NOMO-1 treated with dmso at 0.1 percent for 144 hours (cell line): Measurements from ENCODE around the gene SYT1.

Experiments used
- DNase-seq: peaks from one replicate; lab custom pipeline; 2025; ENCODE audit not compliant: unreplicated experiment; lab: John Stamatoyannopoulos, UW

The SYT1 gene

DNA sequence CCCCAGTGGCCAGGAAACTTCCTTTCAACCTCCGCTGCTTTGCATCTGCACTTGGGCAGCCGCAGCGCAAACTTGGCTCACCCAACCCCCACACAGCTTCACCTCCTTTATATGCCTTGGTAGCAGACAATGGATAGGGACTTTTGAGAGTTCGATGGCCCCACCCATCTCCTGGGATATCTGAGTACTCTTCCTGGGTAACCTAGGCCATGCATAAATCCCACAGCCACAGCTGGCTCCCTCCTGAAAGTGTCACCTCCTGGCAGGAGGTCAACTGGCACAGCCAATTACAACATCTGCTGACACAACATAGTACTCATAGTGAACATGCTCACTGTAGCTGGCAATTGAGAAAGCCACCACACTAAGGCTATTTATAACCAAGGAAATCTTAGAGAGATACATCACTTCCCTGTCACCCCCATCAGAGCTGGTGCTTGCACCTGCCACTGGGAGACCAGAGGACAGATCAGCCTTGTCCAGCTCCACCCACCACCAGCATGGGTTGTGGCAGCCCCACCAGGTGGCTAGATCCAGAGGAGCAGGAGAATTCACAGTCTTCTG is 410.0 kb downstream of the SYT1 start:
- DNase-seq = no peak

DNA sequence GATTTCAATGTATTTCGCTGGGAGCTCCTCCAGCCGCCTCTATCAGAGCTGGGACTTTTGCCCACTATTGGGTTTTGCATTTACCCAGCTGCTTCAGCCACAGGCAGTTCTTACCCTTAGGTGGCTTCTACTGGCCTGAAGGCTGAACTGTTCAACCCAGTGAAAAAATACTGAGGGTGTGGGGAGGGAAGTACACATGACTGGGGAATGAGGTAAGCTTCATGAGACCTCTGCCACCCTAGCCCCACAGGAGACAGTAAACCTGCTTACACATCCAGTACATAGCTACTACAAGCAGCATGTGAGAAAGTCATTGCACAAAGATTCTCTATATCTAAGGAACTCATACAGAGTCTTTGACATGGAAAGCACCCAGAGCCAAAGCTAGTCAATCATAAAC is 411.1 kb downstream of the SYT1 start:
- DNase-seq = no peak

DNA sequence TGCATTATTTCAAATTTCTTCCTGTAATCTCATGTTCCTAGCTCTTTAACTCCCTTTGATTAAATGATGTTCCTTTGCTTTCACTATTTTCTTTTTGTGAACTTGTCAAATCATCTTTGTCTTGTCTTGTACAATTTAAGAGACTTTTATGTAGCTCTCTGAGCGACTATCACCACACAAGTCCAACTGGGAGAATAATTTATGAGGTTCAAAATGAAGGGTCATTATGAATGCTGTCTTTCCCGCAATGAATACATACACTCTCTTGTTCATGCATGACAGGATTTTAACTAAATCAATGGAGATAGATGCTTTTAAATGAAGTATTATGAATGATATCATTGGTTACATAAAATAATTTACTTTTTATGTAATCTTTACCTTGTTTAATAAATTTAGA is 418.8 kb downstream of the SYT1 start:
- no peak for DNase-seq

DNA sequence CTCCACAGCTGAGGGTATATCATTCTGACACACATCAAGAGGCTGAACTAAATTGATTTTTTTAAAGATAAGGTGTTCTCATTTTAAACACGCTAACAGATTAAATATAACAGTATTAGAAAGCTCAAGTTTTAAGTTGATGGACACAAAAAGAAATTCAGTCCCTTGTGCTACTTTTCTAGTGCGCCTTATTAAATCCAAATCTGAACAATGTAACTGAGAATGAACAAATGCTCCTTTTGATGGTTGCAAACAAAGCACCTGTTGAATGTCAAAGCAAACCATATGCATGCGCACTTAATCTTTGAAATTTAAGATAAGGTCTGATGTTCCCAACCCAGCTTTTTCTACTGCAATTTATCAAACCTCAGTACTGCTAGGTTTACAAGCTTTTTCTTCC is 424.3 kb downstream of the SYT1 start:
- DNase-seq = no peak

DNA sequence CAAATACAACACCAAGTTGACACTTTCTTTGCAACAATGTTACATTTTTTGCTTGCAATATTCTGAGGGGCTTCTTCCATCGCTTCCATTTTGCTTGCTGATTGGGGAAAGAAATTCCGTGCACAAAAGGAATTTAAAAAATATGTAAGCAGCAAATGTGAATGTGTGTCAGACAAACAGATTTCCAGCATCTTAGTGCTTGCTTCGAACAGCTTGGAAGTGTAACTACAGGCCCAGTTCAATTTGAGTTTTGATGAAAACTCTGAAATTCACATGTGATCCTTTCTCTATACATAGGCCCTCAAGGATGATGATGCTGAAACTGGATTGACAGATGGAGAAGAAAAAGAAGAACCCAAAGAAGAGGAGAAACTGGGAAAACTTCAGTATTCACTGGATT is 427.1 kb downstream of the SYT1 start:
- DNase-seq = no peak

DNA sequence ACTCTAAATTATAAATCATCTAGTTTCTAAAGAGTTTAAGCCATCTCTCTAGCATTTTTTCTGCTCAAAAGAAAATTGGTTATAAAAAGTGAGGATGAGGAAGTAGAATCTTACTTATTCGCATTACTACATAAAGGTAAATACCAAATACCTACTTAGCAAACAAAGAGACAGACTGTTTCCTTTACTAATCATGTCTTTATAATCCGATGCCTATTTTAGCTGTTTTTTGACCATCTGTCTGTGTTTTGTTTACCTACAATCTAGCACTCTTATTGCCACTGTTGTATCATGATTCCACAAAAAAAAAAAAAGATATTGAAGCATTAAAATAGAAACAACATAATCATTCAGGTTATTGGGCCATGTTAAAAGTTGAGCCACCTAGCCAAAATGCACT is 430.0 kb downstream of the SYT1 start:
- no peak for DNase-seq

DNA sequence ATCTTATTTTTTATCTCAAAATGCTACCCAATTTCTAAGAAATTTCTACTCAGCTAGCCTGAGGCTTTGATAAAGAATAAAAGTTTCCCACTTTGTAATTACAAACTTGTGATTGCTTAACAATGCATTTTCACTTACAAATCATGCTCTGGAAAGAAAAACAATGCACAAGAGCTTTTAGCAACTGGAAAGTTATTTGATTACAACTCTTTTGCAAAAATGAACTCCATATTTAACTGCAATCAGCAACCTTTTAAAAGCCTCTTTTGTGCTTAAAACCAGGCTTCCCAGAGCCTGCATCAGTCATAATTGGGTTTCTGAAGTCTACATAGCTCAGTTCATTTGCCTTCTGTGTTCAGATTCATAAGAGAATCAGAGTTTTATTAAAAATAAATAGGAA is 431.0 kb downstream of the SYT1 start:
- DNase-seq = no peak

DNA sequence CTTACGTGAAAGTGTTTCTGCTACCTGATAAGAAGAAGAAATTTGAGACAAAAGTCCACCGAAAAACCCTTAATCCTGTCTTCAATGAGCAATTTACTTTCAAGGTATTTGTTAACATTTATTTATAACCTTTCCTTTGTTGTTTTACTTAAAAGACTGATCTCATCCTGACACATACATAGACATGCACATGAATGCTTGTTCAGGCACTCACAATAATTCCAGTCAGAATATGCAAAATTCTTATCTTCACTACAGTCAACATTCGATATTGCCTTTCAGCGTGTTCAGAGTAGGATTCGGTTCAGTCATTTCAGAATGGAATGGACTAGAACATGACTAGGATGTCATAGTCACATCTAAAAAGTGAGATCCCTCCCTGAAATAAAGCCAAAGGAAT is 431.6 kb downstream of the SYT1 start:
- DNase-seq = no peak

DNA sequence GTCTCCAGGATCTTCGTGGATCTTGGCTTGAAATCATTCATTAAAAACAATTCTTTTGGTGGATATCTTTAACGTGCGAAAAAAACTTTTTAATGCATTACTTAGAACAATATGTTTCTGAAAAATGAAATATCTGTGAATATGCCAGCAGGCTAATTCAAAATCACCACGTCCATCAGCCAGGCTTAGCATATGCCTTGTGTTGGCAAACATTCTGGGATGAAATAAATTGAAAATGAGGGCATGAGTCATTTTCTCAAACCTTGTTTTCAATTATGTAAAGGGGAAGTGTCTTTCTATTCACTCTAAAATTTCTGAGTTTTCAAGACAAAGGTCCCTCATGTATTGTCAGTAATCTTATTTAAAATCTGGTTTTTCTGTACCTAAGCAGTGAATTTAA is 432.3 kb downstream of the SYT1 start:
- DNase-seq = no peak

DNA sequence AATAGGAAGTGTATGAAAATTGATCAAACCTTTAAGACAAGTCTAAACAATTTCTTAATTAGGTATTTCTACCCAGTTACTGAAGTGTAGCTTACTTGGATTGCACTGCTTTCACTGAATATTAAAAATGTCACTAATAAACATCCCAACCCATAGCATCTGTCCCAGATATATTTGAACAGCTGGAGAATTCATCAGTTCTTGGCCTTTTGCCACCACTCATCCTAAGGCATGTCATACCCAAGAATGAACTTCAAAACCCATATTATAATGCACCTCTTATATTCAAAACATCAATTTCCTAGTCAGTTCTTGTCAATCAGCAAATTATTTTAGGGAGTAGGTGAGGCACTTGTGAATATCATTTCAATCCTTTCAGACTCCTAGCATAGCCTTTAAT is 433.9 kb downstream of the SYT1 start:
- DNase-seq = no peak

DNA sequence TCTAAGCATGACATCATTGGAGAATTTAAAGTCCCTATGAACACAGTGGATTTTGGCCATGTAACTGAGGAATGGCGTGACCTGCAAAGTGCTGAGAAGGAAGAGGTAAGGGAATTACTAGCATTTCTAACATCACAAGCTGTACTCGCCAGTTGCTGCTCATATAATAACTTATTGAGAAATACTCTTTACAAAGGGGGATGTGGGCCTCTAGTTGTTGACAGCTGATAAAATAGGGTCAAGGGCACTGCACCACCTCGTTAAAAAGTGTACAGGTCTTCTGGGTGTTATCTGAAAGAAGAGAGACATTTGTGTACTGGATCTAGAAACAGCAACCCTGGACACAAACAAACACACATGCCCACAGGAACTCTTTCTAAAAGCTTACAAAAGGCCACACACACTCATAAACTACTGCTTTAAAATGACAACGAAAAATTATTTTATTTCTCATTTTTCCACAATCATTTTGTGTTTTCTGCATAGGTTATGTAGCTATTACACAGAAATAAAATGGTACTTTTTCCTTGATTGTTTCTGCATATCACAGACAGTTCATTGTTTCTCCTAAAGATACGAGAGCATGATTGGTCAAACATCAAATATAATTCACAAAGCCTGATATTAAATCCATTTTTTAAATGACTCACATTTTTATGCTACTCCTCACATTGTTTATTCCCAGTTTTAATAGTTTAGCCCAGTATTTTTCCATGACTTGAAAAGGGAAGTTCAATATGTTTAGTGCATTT is 435.0 kb downstream of the SYT1 start:
- DNase-seq = no peak

DNA sequence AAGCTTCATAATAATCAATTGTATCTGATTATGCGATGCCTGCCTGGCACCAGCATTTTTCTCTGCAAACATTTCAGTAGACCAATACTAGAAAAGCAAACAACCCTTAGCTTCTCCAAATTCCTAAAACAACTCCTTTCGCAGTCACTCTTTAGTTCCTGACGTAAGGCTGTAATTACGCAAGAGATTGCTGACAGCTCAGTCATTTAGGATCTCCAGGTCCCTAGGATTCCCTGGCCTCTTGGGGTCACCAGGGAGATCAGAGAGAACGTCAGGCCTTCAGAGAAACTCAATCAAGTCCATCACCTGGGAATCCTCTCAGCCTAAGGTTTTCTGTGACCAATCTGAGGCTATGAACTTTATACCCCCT is 435.6 kb downstream of the SYT1 start:
- no peak for DNase-seq

DNA sequence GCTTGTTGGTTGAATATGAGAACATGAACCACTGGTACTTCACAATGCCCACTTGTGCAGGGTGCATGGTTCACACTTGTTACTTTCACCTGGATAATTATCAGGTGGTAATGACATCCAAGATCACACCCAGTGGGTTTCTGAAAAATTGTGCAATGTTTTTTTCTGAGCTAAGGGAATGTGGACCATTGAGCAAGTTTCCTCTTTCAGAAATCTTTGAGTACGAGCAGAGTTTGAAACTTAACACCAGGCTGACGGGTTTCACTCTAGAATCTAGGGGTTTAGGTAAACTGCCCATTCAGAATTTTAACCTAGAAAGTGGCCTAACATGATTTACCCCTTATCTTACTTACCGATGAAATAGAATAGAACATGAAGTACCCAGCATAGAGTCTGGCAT is 436.6 kb downstream of the SYT1 start:
- no peak for DNase-seq

DNA sequence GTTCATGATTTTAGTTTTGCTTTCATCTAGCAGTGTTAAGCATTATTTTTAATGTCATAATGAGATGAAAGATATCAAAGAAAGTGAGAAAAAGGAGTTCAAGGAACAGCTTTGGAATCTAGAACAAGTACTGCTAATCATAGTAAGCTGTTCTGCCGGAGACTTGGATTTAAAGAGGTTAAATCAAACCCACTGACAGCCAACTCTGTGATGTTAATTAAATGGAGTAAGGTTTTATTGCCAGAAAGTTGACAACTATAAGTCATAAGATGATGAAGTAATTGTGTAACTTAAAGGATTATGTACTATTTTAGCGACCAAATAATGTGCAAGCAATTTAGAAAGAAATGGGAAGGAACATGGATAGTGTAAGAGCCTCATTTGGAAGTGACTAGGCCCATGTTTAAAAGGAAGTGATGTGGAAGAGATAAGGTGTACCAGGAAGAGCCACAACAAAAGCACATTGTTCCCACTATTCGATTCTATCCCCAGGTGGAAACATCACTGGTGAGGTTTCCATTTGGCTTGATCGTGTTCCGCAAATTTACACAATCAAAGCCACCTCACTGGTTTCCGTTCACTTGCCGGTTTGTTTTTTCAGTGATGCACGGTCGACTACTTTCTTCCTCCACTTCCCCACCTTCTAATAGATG is 437.7 kb downstream of the SYT1 start:
- no peak for DNase-seq

DNA sequence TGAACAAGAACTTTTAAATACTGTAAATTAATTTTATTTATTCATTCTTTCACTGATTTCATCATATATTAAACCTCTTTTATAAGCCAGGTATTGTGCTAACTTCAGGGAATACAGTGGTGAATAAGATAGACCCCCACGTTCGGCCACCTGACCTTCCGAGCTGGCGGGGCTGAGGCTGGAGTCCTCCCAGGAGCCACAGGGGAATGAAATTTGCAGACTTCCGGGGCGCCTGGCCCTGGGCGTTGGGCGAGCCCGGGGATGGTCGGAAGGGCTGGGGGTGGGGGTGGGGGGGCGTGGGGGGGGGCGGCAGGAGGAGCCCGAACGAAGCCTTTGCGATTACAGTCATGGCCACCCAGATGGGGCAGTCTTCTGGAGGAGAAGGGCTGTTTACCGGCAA is 442.8 kb downstream of the SYT1 start:
- no peak for DNase-seq

DNA sequence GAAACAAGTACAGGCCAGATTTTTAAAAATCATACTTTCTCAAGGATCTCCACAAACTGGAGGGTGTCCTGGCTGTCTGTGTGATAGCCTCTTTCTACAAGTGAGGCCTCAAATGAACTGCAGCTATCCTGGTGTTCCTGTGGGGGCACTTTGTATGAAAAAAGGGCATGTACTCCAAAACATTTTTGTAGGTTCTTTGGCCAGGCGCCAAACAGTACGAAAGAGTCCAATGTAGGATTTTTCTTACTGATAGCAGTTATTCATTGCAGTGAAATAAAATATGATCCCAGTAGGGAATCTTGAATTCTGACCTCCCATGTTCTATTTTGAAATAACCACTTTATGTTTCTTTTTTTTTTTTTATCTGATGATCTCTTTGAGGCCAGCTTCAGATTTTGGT is 444.5 kb downstream of the SYT1 start:
- DNase-seq = no peak

DNA sequence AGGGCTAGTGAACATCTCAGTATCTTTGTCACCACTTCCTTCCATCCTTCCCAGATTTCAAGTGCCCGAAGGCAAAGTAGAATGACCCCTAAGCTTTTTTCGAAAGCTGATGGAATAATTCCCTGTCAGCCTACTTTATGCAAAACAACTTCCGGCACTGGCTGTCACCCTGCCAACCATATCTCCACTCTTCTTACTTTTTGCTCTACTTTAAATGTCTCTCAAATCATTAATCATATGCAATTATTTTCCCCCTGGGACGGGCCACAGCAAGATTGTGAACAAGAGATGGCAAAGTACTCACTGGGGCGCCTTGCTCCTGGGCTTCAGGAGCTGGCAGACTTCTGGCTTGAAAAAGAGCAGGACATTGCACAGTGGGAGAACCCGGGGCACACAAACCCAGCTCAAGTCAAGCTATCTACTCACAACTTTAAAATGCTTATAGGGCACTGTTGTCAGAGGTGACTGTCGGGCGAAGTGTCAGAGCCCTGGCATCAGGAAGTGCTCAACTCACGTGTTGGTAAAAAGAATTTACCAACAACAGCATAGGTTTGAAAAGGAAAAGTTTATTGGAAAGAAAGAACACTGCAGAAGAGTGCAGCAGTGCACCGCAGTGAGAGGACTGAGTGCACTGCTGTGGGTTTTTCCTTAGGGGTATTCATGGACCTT is 452.7 kb downstream of the SYT1 start:
- no peak for DNase-seq

DNA sequence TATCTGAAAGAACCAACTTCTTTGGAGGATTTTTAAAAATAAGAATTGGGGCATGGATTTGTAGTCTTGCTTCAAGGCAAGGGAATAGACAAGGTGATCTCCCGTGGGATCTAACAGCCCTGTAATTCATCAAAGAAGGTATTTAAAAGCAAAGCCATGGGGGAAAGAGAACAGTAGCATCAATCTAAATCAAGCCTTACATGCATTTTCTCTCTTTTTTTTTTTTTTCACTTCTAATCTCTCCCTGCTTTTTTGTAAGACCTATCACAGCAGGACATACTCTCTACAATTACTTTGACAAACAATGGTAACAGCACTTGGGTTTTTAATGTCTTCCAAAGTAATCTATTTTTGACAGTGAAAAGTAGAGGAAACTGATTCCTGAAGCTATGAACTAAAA is 458.3 kb downstream of the SYT1 start:
- DNase-seq = no peak

DNA sequence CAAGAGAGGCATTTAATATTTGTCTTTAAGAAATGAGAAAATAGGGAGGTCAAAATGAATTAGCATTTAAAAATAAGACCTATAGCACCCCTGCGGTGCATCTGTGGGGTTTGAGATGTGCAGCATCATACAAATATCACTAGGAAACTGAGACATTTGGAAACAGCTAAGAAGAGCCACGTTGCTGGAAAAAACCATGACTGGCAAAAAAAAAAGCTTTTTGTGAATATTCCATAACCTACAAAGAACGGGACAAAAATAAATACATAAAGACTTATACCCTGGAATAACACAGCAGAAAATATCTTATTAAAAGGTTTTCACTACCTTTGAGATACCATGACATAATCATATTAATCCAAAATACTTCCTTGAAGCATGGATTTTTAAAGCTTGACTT is 460.0 kb downstream of the SYT1 start:
- no peak for DNase-seq

DNA sequence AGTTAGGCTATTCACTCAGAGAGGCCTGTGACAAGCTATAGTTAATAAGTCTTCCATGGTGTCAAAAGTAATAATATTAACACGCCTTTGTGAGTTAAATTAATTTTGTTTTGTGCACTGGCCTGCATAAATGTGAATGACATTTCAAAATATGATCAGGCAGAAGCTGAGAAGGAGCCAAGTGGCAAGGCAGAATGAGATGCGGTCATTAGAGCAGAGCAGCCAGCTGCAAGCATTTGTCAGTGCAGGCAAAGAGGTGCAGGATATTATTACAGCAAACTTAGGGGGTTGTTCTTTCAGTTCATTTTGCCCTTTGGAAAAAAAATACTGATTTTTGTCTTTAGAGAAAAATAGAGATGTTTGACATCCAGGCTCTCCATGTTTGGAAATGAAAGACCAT is 461.6 kb downstream of the SYT1 start:
- no peak for DNase-seq

DNA sequence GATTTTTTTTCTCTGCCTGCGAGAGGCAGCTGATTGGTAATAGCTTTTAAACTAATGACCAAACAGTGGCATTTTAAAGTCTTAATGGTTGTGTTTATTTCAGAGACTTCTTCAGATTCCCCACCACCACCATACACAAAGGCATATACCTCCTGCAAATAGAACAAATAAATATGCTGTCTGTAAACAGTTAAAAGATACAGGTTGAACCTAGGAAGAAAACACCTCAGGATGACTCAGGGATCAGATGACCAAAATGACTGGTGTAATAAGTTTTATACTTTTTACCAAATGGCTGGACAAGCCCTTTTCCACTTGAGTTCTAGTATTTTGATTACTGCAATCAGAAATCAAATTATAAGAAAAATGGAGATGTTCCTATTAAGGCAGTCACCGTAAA is 462.1 kb downstream of the SYT1 start:
- no peak for DNase-seq

DNA sequence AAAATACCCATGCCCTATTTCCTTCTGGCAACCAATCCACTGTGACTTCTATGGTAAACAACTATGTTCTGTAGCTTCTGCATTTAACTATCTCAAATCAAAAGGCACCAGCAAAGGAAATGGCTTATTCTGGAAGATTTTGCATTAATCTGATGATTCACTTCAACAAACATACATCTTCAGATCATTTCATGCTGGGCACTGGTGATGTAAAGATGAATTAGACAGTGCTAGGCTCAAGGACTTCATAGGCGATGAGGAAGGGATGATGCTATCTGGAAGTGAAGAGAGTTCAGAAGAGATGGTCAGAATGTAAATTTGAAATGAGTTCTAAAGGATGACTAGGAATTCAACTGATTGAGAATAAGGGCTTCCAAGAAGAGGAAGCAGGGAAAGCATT is 462.9 kb downstream of the SYT1 start:
- DNase-seq = no peak
